ENCODE data around the gene SLC7A9. TPM values are rescaled to one million over a fixed set of nuclear protein-coding genes. Genes with fewer than 3 reads are reported as not detected.
"Not testable (repeated sequence)": the region's sequence is repeated elsewhere in the genome, so short reads cannot be mapped to it uniquely, and the experiment has no call there.

SLC7A9 gene
- total RNA-seq, 1 experiment from 2014 or later = not detected

DNA sequence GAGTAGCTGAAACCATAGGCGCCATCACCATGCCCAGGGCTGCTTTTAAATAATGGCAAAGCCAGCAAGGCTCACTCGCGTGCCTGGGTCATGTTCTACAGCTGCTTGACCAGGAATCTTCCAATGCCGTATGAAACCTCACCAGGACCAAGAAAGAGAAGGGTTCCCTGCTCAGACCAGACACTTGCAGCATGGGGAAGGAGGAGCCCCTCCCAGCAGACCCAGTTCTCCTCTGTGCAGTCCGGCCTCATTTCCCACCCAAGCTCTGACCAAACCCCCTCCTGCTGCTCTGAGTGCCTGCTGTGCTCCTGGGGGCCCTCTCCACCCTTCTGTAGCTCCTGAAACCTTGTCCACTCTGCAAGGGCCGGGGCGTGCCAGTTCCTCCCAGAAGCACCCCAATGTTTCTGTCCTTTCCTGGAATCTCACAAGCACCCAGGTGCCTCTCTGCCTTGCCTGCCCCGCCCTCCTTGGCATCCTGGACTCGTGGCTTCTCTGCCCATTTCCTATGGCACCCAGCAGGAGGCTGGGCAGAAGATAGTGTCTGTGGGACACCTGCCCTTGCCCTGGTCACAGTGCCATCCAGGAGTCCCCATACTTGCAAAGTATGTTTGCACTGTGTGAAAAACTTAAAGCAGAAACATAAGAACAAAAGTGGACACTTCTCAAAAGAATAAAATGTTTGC, 6.8 kb upstream of the SLC7A9 start:
- H3K27me3 ChIP-seq (ENCODE audit: control insufficient read depth, insufficient read depth, low read length) = no peaks in the 10 kb centered on the region
- DNase-seq = no peak

DNA sequence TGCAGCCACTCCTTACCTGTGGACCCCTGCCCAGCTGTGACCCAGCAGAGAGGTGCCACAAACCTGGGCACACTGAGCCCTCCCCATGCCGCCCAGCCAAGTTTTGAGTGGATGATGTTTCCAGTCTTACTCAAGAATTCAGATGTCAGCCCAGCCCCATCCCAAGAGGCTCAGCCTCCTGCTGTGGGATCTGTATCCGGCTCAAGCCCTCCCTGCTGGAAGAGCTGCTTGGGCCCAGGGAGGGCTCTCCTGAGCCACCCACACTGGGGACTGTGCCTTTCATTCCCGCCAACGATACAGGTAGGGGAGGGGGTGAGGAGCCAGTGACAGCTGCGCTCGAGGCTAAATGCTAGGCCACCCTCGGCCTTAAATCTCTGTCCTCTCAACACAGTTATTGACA, 5.9 kb upstream of the SLC7A9 start:
- no peaks in the 10 kb centered on the region for H3K27me3 ChIP-seq (ENCODE audit: control insufficient read depth, insufficient read depth, low read length)
- DNase-seq = peak; percentile 78
- no peak overlapping the region for H3K4me3 ChIP-seq (ENCODE audit: insufficient read depth, low read depth, low read length)
- H3K36me3 ChIP-seq (replicated peaks; ENCODE audit: control insufficient read depth, insufficient read depth, low read length) = no peaks in the 10 kb centered on the region

More for the DNA sequence above, 6.8 kb upstream of the SLC7A9 start:
- H3K36me3 ChIP-seq (replicated peaks; ENCODE audit: control insufficient read depth, insufficient read depth, low read length) = no peaks in the 10 kb centered on the region
- no peak overlapping the region for H3K4me3 ChIP-seq (ENCODE audit: insufficient read depth, low read depth, low read length)

DNA sequence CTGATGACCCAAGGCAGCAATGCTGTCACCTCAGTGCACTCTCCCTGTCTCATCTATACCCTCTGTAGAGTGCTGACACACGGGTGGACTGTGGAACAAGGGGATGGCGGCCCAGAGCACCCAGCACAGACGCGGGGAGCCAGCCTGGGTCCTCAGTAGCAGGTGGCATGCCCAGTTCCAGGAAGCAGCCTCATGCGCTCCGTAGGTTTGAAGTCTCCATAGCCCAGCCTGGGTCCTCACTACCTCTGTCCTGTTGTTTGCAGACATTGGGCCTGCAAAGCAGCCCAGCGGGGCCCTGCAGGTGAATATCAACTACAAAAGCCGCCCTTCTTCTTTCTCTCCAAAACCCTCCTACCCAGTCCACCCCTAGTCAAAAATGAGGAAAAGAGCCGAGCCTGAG, 5.0 kb upstream of the SLC7A9 start:
- no peaks in the 10 kb centered on the region for H3K36me3 ChIP-seq (replicated peaks; ENCODE audit: control insufficient read depth, insufficient read depth, low read length)
- no peak overlapping the region for H3K4me3 ChIP-seq (ENCODE audit: insufficient read depth, low read depth, low read length)
- peak; percentile 30 for DNase-seq
- H3K27me3 ChIP-seq (ENCODE audit: control insufficient read depth, insufficient read depth, low read length) = no peaks in the 10 kb centered on the region

- DNase-seq = no peak
- H3K36me3 ChIP-seq (replicated peaks; ENCODE audit: control insufficient read depth, insufficient read depth, low read length) = no peaks in the 10 kb centered on the region
- H3K27me3 ChIP-seq (ENCODE audit: control insufficient read depth, insufficient read depth, low read length) = no peaks in the 10 kb centered on the region
- no peak overlapping the region for H3K4me3 ChIP-seq (ENCODE audit: insufficient read depth, low read depth, low read length)
These were observed 3.8 kb upstream of the SLC7A9 start for GRCh38 chr19:32873247-32873959.

GRCh38 chr19:32872391-32872790, 2.8 kb upstream of the SLC7A9 start:
- no peaks in the 10 kb centered on the region for H3K27me3 ChIP-seq (ENCODE audit: control insufficient read depth, insufficient read depth, low read length)
- DNase-seq = no peak
- H3K4me3 ChIP-seq (ENCODE audit: insufficient read depth, low read depth, low read length) = no peak overlapping the region
- H3K36me3 ChIP-seq (replicated peaks; ENCODE audit: control insufficient read depth, insufficient read depth, low read length) = no peaks in the 10 kb centered on the region

GRCh38 chr19:32870981-32871451, 1.4 kb upstream of the SLC7A9 start:
- DNase-seq = peak; percentile 44
- Histone ChIP-seq H3K4me3 (ENCODE audit: insufficient read depth, low read depth, low read length) (no peak overlapping the region), H3K36me3 (replicated peaks; ENCODE audit: control insufficient read depth, insufficient read depth, low read length) (no peaks in the 10 kb centered on the region), H3K27me3 (ENCODE audit: control insufficient read depth, insufficient read depth, low read length) (no peaks in the 10 kb centered on the region)

DNA sequence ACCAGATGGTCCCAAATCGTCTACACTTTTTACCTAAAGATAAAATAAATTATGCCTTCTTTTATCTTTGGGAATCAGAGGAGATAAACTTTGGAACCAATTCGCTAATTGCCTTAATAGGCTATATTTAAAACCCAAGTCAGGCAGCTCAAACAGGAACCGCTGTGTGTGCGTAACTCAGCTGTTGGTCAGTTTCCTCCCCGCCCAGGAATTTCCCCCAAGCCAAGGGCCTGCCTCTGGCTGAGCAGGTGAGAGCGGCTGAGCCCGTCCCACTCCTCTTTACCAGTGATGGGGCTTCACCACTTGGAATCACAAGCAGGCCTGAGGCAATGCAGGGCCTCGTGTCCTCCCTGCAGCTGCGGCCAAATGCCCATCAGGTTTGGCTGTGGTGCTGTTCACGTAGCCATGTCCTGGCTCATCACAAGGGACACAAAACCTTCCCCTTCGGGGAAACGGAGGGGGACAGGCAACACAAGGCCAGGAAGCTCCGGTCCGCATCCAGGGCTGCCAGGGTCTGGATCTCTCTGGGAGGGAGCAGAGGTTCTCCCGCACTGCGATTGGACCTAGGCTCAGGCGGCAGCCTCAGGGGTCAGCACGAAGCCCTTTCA, 503 bp upstream of the SLC7A9 start:
- no peaks in the 10 kb centered on the region for H3K36me3 ChIP-seq (replicated peaks; ENCODE audit: control insufficient read depth, insufficient read depth, low read length)
- H3K27me3 ChIP-seq (ENCODE audit: control insufficient read depth, insufficient read depth, low read length) = no peaks in the 10 kb centered on the region
- no peak overlapping the region for H3K4me3 ChIP-seq (ENCODE audit: insufficient read depth, low read depth, low read length)
- DNase-seq = peak; percentile 81

GRCh38 chr19:32868206-32868950, 1.2 kb downstream of the SLC7A9 start:
- Histone ChIP-seq H3K4me3 (ENCODE audit: insufficient read depth, low read depth, low read length) (no peak overlapping the region), H3K36me3 (replicated peaks; ENCODE audit: control insufficient read depth, insufficient read depth, low read length) (no peaks in the 10 kb centered on the region), H3K27me3 (ENCODE audit: control insufficient read depth, insufficient read depth, low read length) (no peaks in the 10 kb centered on the region)
- DNase-seq = peak; percentile 49

DNA sequence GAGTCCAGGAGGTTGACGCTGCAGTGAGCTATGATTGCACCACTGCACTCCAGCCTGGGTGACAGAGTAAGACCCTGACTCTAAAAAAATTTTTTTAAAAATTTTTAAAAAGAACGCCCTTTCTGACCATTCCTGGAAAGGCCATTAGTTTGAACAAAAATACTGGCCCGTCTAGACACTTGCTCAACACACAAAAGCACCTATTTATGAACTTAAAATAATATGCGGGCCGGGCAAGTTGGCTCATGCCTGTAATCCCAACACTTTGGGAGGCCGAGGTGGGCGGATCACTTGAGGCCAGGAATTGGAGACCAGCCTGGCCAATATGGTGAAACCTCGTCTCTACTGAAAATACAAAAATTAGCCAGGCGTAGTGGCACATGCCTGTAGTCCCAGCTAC, 2.1 kb downstream of the SLC7A9 start:
- DNase-seq; H3K4me3 ChIP-seq (ENCODE audit: insufficient read depth, low read depth, low read length); H3K36me3 ChIP-seq (replicated peaks; ENCODE audit: control insufficient read depth, insufficient read depth, low read length); H3K27me3 ChIP-seq (ENCODE audit: control insufficient read depth, insufficient read depth, low read length): not testable (repeated sequence)

DNA sequence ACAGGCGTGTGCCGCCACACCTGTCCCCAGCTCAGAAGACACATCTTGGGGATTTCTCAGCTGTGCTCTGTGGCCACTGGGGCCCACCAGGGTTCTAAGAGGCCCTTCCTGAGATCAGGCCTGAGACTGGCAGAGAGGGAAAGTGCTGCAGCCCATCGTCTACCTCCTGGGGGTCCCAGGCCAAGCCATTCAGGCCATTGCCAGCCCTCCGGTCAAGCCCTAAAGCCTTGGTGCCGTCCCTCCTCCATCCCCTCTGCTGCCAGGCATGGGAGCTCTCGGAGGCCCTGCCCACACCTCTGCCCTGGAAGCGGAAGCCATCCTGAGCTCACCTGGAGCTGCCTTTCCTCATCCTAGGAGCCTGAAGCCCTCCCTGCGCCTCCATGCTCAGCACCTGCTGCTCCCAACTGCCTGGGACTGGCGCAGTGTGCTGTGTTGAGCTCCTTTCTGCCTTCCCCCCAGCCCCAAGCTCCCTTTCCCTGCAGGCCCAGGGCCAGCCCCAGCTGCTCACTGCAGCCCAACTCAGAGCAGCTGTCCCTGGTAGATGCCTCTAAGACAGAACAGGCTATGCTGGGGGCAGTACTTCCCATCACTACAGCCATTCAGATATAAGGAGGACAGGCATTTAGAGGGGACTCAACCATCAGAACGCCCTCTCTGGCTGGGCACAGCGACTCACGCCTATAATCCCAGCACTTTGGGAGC, 2.9 kb downstream of the SLC7A9 start:
- H3K4me3 ChIP-seq (ENCODE audit: insufficient read depth, low read depth, low read length) = no peak overlapping the region
- DNase-seq = peak; percentile 46

DNA sequence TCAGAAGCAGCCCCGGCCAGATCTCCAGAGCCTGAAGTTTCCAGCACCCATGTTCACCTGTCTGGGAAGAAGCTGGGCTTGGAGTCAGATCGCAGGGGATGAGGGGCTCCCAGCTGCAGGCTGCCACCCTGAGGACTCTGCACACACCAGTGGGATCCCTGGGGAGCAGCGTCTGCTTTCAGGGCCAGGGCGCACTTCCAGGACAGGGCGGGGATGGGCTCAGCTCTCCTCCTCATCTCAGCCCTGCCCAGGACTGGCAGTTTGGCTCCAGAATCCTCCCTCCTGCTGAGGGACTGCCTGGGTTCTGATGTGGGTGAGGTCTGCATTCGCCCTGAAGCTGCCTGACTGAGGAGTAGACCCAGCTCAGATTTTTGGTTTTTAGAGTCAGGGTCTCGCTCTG, 3.5 kb downstream of the SLC7A9 start:
- peak; percentile 33 for DNase-seq
- H3K4me3 ChIP-seq (ENCODE audit: insufficient read depth, low read depth, low read length) = no peak overlapping the region
- no peaks in the 10 kb centered on the region for H3K36me3 ChIP-seq (replicated peaks; ENCODE audit: control insufficient read depth, insufficient read depth, low read length)
- no peaks in the 10 kb centered on the region for H3K27me3 ChIP-seq (ENCODE audit: control insufficient read depth, insufficient read depth, low read length)

More for the DNA sequence above, 2.9 kb downstream of the SLC7A9 start:
- Histone ChIP-seq H3K36me3 (replicated peaks; ENCODE audit: control insufficient read depth, insufficient read depth, low read length) (no peaks in the 10 kb centered on the region), H3K27me3 (ENCODE audit: control insufficient read depth, insufficient read depth, low read length) (no peaks in the 10 kb centered on the region)

GRCh38 chr19:32865326-32865725, 4.2 kb downstream of the SLC7A9 start:
- DNase-seq = no peak
- Histone ChIP-seq H3K27me3 (ENCODE audit: control insufficient read depth, insufficient read depth, low read length) (no peaks in the 10 kb centered on the region), H3K36me3 (replicated peaks; ENCODE audit: control insufficient read depth, insufficient read depth, low read length) (no peaks in the 10 kb centered on the region), H3K4me3 (ENCODE audit: insufficient read depth, low read depth, low read length) (no peak overlapping the region)

- Histone ChIP-seq H3K36me3 (replicated peaks; ENCODE audit: control insufficient read depth, insufficient read depth, low read length) (no peaks in the 10 kb centered on the region), H3K4me3 (ENCODE audit: insufficient read depth, low read depth, low read length) (no peak overlapping the region), H3K27me3 (ENCODE audit: control insufficient read depth, insufficient read depth, low read length) (no peaks in the 10 kb centered on the region)
- peak; percentile 47 for DNase-seq
These were observed 5.1 kb downstream of the SLC7A9 start for GRCh38 chr19:32864318-32865007.
